Neural cell (in vitro differentiated cells): ENCODE measurements around the gene GALNT10.

Source experiments
- CTCF ChIP-seq: fragments of 450-650 bp; IDR thresholded peaks from 2 replicates; pipeline ENCODE4 v1.5.1; 2014; ENCODE audit warnings: antibody characterized with exemption, mild to moderate bottlenecking, moderate library complexity; ENCODE audit not compliant: poor library complexity, severe bottlenecking
- EP300 ChIP-seq: fragments of 450-650 bp; conservative IDR thresholded peaks from 2 replicates; pipeline ENCODE4 v1.6.1; 2014; ENCODE audit warnings: antibody characterized with exemption, mild to moderate bottlenecking, moderate library complexity; ENCODE audit not compliant: poor library complexity, severe bottlenecking
- POLR2AphosphoS5 ChIP-seq: IDR thresholded peaks from 2 replicates; pipeline ENCODE4 v1.6.1; 2012
- TAF1 ChIP-seq: IDR thresholded peaks from 2 replicates; pipeline ENCODE4 v1.6.1; 2012; ENCODE audit warnings: low read depth

- TF ChIP-seq CTCF (no peak), POLR2AphosphoS5 (no peak), EP300 (no peak), TAF1 (no peak)
Measured at GRCh38 chr5:154178661-154179060, 11.9 kb upstream of the GALNT10 start.
